Measurements from ENCODE around the gene GNG13.
A peak's percentile ranks its signal among the peaks of the same experiment; 100 is the strongest.

Gene GNG13

GRCh38 chr16:813204-813915 is 12.8 kb upstream of the GNG13 start:
- DNase-seq (ENCODE audit: low read depth) = peak; percentile 19

GRCh38 chr16:808085-808386 is 7.5 kb upstream of the GNG13 start:
- DNase-seq (ENCODE audit: low read depth) = no peak

GRCh38 chr16:807347-808084 is 7.0 kb upstream of the GNG13 start:
- DNase-seq (ENCODE audit: low read depth) = peak; percentile 72

- DNase-seq (ENCODE audit: low read depth) = no peak
Observed at GRCh38 chr16:805474-805873, 4.9 kb upstream of the GNG13 start.

- DNase-seq (ENCODE audit: low read depth) = no peak
Observed at GRCh38 chr16:804193-805048, 3.9 kb upstream of the GNG13 start.

- no peak for DNase-seq (ENCODE audit: low read depth)
Observed at GRCh38 chr16:803754-804080, 3.2 kb upstream of the GNG13 start.

- DNase-seq (ENCODE audit: low read depth) = no peak
Observed at GRCh38 chr16:802914-803753, 2.6 kb upstream of the GNG13 start.

GRCh38 chr16:802461-802860 is 1.9 kb upstream of the GNG13 start:
- DNase-seq (ENCODE audit: low read depth) = no peak

- no peak for DNase-seq (ENCODE audit: low read depth)
Observed at GRCh38 chr16:801584-802363, 1.2 kb upstream of the GNG13 start.

GRCh38 chr16:800834-801511 is 439 bp upstream of the GNG13 start:
- DNase-seq (ENCODE audit: low read depth) = no peak

GRCh38 chr16:799111-799947 is 1.2 kb downstream of the GNG13 start:
- DNase-seq (ENCODE audit: low read depth) = no peak

GRCh38 chr16:798666-799065 is 1.9 kb downstream of the GNG13 start:
- no peak for DNase-seq (ENCODE audit: low read depth)

- no peak for DNase-seq (ENCODE audit: low read depth)
Observed at GRCh38 chr16:797686-798085, 2.8 kb downstream of the GNG13 start.

- no peak for DNase-seq (ENCODE audit: low read depth)
Observed at GRCh38 chr16:797120-797420, 3.5 kb downstream of the GNG13 start.

GRCh38 chr16:796296-797119 is 4.0 kb downstream of the GNG13 start:
- DNase-seq (ENCODE audit: low read depth) = no peak

- no peak for DNase-seq (ENCODE audit: low read depth)
Observed at GRCh38 chr16:795580-796229, 4.8 kb downstream of the GNG13 start.

- no peak for DNase-seq (ENCODE audit: low read depth)
Observed at GRCh38 chr16:794853-795466, 5.6 kb downstream of the GNG13 start.

All from activated T-helper 1 cell treated with Interleukin-2 at 50 U/mL for 16 hours (primary cell).